ENCODE data around the gene PSME1. TPM values are rescaled to one million over a fixed set of nuclear protein-coding genes. Genes with fewer than 3 reads are reported as not detected.

PSME1 gene
- polyA plus RNA-seq, 1 donor from 2014 or later, result 55.8 TPM

GRCh38 chr14:24177891-24178290, 41.9 kb downstream of the PSME1 start:
- Histone ChIP-seq H3K4me2 (ENCODE audit: low read length) (no peak overlapping the region), H3K79me2 (replicated peaks; ENCODE audit: insufficient read depth, low read length) (no peaks in the 10 kb centered on the region), H3F3A (ENCODE audit: insufficient read depth, low read length, poor library complexity, severe bottlenecking) (no peaks in the 10 kb centered on the region), H3K27ac (ENCODE audit: low read length) (no peak overlapping the region), H3K36me3 (ENCODE audit: insufficient read depth, low read length) (no peaks in the 10 kb centered on the region), H3K9ac (ENCODE audit: low read length) (no peak overlapping the region), H3K27me3 (ENCODE audit: insufficient read depth, low read depth, low read length) (no peaks in the 10 kb centered on the region), H4K20me1 (ENCODE audit: insufficient read depth) (no peaks in the 10 kb centered on the region), H2AFZ (ENCODE audit: low read depth, low read length) (no peak overlapping the region), H3K4me3 (ENCODE audit: low read length) (no peak overlapping the region), H3K9me3 (ENCODE audit: low read length) (no peaks in the 10 kb centered on the region), H3K9me2 (ENCODE audit: insufficient read depth, low read length) (no peaks in the 10 kb centered on the region)
- TF ChIP-seq TAF1 (IDR thresholded peaks at IDR 0.05; ENCODE audit: low read depth) (no peak), MXI1 (conservative IDR thresholded peaks at IDR 0.05; ENCODE audit: poor library complexity, severe bottlenecking) (no peak), RAD21 (conservative IDR thresholded peaks at IDR 0.05) (no peak), EZH2 (IDR thresholded peaks at IDR 0.05; ENCODE audit: borderline replicate concordance, insufficient read depth, low read length, poor library complexity, severe bottlenecking) (no peak), POLR2AphosphoS5 (IDR thresholded peaks at IDR 0.05) (no peak), SMC3 (conservative IDR thresholded peaks at IDR 0.05; ENCODE audit: poor library complexity) (no peak), EP300 (conservative IDR thresholded peaks at IDR 0.05; ENCODE audit: poor library complexity, severe bottlenecking) (no peak)
- TF ChIP-seq, protein P1, sequence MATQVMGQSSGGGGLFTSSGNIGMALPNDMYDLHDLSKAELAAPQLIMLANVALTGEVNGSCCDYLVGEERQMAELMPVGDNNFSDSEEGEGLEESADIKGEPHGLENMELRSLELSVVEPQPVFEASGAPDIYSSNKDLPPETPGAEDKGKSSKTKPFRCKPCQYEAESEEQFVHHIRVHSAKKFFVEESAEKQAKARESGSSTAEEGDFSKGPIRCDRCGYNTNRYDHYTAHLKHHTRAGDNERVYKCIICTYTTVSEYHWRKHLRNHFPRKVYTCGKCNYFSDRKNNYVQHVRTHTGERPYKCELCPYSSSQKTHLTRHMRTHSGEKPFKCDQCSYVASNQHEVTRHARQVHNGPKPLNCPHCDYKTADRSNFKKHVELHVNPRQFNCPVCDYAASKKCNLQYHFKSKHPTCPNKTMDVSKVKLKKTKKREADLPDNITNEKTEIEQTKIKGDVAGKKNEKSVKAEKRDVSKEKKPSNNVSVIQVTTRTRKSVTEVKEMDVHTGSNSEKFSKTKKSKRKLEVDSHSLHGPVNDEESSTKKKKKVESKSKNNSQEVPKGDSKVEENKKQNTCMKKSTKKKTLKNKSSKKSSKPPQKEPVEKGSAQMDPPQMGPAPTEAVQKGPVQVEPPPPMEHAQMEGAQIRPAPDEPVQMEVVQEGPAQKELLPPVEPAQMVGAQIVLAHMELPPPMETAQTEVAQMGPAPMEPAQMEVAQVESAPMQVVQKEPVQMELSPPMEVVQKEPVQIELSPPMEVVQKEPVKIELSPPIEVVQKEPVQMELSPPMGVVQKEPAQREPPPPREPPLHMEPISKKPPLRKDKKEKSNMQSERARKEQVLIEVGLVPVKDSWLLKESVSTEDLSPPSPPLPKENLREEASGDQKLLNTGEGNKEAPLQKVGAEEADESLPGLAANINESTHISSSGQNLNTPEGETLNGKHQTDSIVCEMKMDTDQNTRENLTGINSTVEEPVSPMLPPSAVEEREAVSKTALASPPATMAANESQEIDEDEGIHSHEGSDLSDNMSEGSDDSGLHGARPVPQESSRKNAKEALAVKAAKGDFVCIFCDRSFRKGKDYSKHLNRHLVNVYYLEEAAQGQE (IDR thresholded peaks at IDR 0.05; ENCODE audit: borderline replicate concordance), result no peak
- TF ChIP-seq, protein P2, sequence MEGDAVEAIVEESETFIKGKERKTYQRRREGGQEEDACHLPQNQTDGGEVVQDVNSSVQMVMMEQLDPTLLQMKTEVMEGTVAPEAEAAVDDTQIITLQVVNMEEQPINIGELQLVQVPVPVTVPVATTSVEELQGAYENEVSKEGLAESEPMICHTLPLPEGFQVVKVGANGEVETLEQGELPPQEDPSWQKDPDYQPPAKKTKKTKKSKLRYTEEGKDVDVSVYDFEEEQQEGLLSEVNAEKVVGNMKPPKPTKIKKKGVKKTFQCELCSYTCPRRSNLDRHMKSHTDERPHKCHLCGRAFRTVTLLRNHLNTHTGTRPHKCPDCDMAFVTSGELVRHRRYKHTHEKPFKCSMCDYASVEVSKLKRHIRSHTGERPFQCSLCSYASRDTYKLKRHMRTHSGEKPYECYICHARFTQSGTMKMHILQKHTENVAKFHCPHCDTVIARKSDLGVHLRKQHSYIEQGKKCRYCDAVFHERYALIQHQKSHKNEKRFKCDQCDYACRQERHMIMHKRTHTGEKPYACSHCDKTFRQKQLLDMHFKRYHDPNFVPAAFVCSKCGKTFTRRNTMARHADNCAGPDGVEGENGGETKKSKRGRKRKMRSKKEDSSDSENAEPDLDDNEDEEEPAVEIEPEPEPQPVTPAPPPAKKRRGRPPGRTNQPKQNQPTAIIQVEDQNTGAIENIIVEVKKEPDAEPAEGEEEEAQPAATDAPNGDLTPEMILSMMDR (IDR thresholded peaks at IDR 0.05; ENCODE audit: poor library complexity, severe bottlenecking), result no peak

GRCh38 chr14:24178399-24179178, 42.6 kb downstream of the PSME1 start:
- Histone ChIP-seq H3K27ac (ENCODE audit: low read length) (no peak overlapping the region), H3K9ac (ENCODE audit: low read length) (no peak overlapping the region), H2AFZ (ENCODE audit: low read depth, low read length) (no peak overlapping the region), H3K27me3 (ENCODE audit: insufficient read depth, low read depth, low read length) (no peaks in the 10 kb centered on the region), H3K79me2 (replicated peaks; ENCODE audit: insufficient read depth, low read length) (no peaks in the 10 kb centered on the region), H3K36me3 (ENCODE audit: insufficient read depth, low read length) (no peaks in the 10 kb centered on the region), H3F3A (ENCODE audit: insufficient read depth, low read length, poor library complexity, severe bottlenecking) (no peaks in the 10 kb centered on the region), H4K20me1 (ENCODE audit: insufficient read depth) (no peaks in the 10 kb centered on the region), H3K9me3 (ENCODE audit: low read length) (no peaks in the 10 kb centered on the region), H3K4me2 (ENCODE audit: low read length) (no peak overlapping the region), H3K9me2 (ENCODE audit: insufficient read depth, low read length) (no peaks in the 10 kb centered on the region), H3K4me3 (ENCODE audit: low read length) (no peak overlapping the region)
- TF ChIP-seq EP300 (conservative IDR thresholded peaks at IDR 0.05; ENCODE audit: poor library complexity, severe bottlenecking), result no peak
- no peak for TF ChIP-seq SMC3 (conservative IDR thresholded peaks at IDR 0.05; ENCODE audit: poor library complexity)
- TF ChIP-seq MXI1 (conservative IDR thresholded peaks at IDR 0.05; ENCODE audit: poor library complexity, severe bottlenecking), result no peak
- no peak for TF ChIP-seq RAD21 (conservative IDR thresholded peaks at IDR 0.05)
- TF ChIP-seq POLR2AphosphoS5 (IDR thresholded peaks at IDR 0.05), result no peak
- TF ChIP-seq TAF1 (IDR thresholded peaks at IDR 0.05; ENCODE audit: low read depth), result no peak
- TF ChIP-seq, protein P1 (IDR thresholded peaks at IDR 0.05; ENCODE audit: borderline replicate concordance), result no peak
- TF ChIP-seq EZH2 (IDR thresholded peaks at IDR 0.05; ENCODE audit: borderline replicate concordance, insufficient read depth, low read length, poor library complexity, severe bottlenecking), result no peak
- TF ChIP-seq, protein P2 (IDR thresholded peaks at IDR 0.05; ENCODE audit: poor library complexity, severe bottlenecking), result no peak

All from neural cell (in vitro differentiated cells).